SKM-1 (cell line): ENCODE measurements around the gene RASA2.
"Not testable (repeated sequence)": the region's sequence is repeated elsewhere in the genome, so short reads cannot be mapped to it uniquely, and the experiment has no call there.

Experiments used
- DNase-seq: peaks from one replicate; lab custom pipeline; 2025; ENCODE audit not compliant: unreplicated experiment; lab: John Stamatoyannopoulos, UW

RASA2 gene

GRCh38 chr3:141489203-141489602, 2.4 kb downstream of the RASA2 start:
- no peak for DNase-seq

- no peak for DNase-seq
These were observed 4.3 kb downstream of the RASA2 start for GRCh38 chr3:141491081-141491480.

- DNase-seq: no peak
These were observed 5.1 kb downstream of the RASA2 start for GRCh38 chr3:141491929-141492328.

- no peak for DNase-seq
These were observed 6.4 kb downstream of the RASA2 start for GRCh38 chr3:141493184-141493583.

GRCh38 chr3:141497589-141497988, 10.8 kb downstream of the RASA2 start:
- DNase-seq: not testable (repeated sequence)

GRCh38 chr3:141498598-141499223, 11.9 kb downstream of the RASA2 start:
- peak; percentile 95 for DNase-seq

GRCh38 chr3:141499284-141499683, 12.5 kb downstream of the RASA2 start:
- no peak for DNase-seq

GRCh38 chr3:141499965-141500364, 13.1 kb downstream of the RASA2 start:
- DNase-seq: no peak

- no peak for DNase-seq
These were observed 13.6 kb downstream of the RASA2 start for GRCh38 chr3:141500397-141500796.

GRCh38 chr3:141505166-141505565, 18.3 kb downstream of the RASA2 start:
- DNase-seq: no peak

- no peak for DNase-seq
These were observed 19.2 kb downstream of the RASA2 start for GRCh38 chr3:141506071-141506470.

- DNase-seq: no peak
These were observed 20.7 kb downstream of the RASA2 start for GRCh38 chr3:141507392-141508066.

- no peak for DNase-seq
These were observed 21.2 kb downstream of the RASA2 start for GRCh38 chr3:141508067-141508436.

GRCh38 chr3:141511361-141511760, 24.5 kb downstream of the RASA2 start:
- no peak for DNase-seq

GRCh38 chr3:141514382-141514781, 27.6 kb downstream of the RASA2 start:
- DNase-seq: no peak

- no peak for DNase-seq
These were observed 32.8 kb downstream of the RASA2 start for GRCh38 chr3:141519587-141519986.

GRCh38 chr3:141521781-141522180, 35.0 kb downstream of the RASA2 start:
- DNase-seq: no peak

- no peak for DNase-seq
These were observed 37.0 kb downstream of the RASA2 start for GRCh38 chr3:141523615-141524375.

GRCh38 chr3:141524988-141525387, 38.2 kb downstream of the RASA2 start:
- no peak for DNase-seq

- DNase-seq: no peak
These were observed 39.0 kb downstream of the RASA2 start for GRCh38 chr3:141525814-141526213.

GRCh38 chr3:141526709-141527108, 39.9 kb downstream of the RASA2 start:
- no peak for DNase-seq

- DNase-seq: no peak
These were observed 42.0 kb downstream of the RASA2 start for GRCh38 chr3:141528800-141529199.
